HG03066 (cell line): ENCODE data around the gene KIAA1143.

Experiments
- ATAC-seq: cut with Tn5 transposase; IDR thresholded peaks from one replicate; pipeline ENCODE4 v1.9.1; 2021; ENCODE audit warnings: low read depth; ENCODE audit not compliant: unreplicated experiment

The KIAA1143 gene

GRCh38 chr3:44761424-44762169 is at the start of gene KIAA1143, which contains the start of gene KIF15:
KIAA1143 (minus strand) TSS chr3:44761619; CDS start chr3:44761602, 17 bp downstream.
KIF15 (plus strand) TSS chr3:44761794; CDS start chr3:44761866, 72 bp downstream.
- peak; percentile 89 for ATAC-seq

- ATAC-seq = no peak
Observed at GRCh38 chr3:44805960-44806359, 44.5 kb upstream of the KIAA1143 start.

GRCh38 chr3:44803298-44803697 is 41.9 kb upstream of the KIAA1143 start:
- no peak for ATAC-seq

- ATAC-seq = no peak
Observed at GRCh38 chr3:44802011-44802410, 40.6 kb upstream of the KIAA1143 start.

GRCh38 chr3:44795197-44795596 is 33.8 kb upstream of the KIAA1143 start:
- ATAC-seq = no peak

- no peak for ATAC-seq
Observed at GRCh38 chr3:44782891-44783290, 21.5 kb upstream of the KIAA1143 start.

GRCh38 chr3:44772099-44772442 is 10.7 kb upstream of the KIAA1143 start:
- ATAC-seq = no peak

GRCh38 chr3:44771424-44772098 is 10.1 kb upstream of the KIAA1143 start:
- ATAC-seq = no peak

GRCh38 chr3:44764248-44764647 is 2.8 kb upstream of the KIAA1143 start:
- no peak for ATAC-seq

GRCh38 chr3:44762690-44763089 is 1.3 kb upstream of the KIAA1143 start:
- no peak for ATAC-seq

- no peak for ATAC-seq
Observed at GRCh38 chr3:44762170-44762677, 805 bp upstream of the KIAA1143 start.

- ATAC-seq = no peak
Observed at GRCh38 chr3:44761101-44761423, 357 bp downstream of the KIAA1143 start.

- no peak for ATAC-seq
Observed at GRCh38 chr3:44734646-44735168, 26.7 kb downstream of the KIAA1143 start.

GRCh38 chr3:44729384-44729910 is 32.0 kb downstream of the KIAA1143 start, which contains the start of gene ZNF501:
ZNF501 (plus strand) TSS chr3:44729635; CDS start chr3:44734422, 4,787 bp downstream.
- ATAC-seq = peak; percentile 70

GRCh38 chr3:44722103-44722401 is 39.4 kb downstream of the KIAA1143 start:
- ATAC-seq = no peak

- ATAC-seq = no peak
Observed at GRCh38 chr3:44721231-44722102, 40.0 kb downstream of the KIAA1143 start.

- no peak for ATAC-seq
Observed at GRCh38 chr3:44712455-44713075, 48.9 kb downstream of the KIAA1143 start, which contains the start of gene ZNF502. ZNF502 (plus strand) TSS chr3:44712660; CDS start chr3:44720262, 7,602 bp downstream.
